HG03139 (cell line): ENCODE measurements around the gene PARD3.

Source experiments
- ATAC-seq: cut with Tn5 transposase; IDR thresholded peaks from one replicate; pipeline ENCODE4 v1.9.1; 2021; ENCODE audit not compliant: unreplicated experiment

Gene PARD3

DNA sequence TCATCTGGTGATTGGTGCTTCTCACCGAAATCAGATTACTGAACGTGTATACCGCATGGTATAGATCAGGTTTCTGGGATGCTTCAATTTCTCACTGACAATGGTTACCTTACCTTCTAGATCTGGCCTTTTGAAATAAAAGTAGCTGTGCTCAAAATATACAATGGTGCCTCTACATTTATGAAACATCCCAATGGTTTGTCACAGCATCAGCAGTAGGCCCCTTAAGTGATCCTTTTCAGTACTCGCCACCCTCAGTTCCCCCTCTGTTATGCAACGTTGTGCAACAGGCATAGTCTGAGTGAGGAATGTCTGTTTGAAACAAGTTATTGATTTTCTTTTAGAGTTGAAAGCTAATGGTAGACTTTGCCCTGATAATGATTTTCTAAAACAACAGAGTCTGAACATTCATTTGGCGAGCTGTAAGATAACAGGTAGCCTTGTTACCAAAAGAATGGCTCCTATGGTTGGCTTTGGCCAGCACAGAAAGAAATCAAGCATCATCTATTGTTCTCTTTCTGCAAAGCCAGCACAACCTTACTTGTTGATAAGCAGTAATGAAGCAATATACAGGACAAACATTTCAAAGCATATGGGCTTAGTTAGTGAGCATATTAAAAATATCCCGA is 693.9 kb downstream of the PARD3 start:
- no peak for ATAC-seq

GRCh38 chr10:34119456-34119855 is 695.6 kb downstream of the PARD3 start:
- no peak for ATAC-seq

GRCh38 chr10:34116681-34117271 is 698.3 kb downstream of the PARD3 start:
- no peak for ATAC-seq

GRCh38 chr10:34116220-34116641 is 698.9 kb downstream of the PARD3 start:
- no peak for ATAC-seq

DNA sequence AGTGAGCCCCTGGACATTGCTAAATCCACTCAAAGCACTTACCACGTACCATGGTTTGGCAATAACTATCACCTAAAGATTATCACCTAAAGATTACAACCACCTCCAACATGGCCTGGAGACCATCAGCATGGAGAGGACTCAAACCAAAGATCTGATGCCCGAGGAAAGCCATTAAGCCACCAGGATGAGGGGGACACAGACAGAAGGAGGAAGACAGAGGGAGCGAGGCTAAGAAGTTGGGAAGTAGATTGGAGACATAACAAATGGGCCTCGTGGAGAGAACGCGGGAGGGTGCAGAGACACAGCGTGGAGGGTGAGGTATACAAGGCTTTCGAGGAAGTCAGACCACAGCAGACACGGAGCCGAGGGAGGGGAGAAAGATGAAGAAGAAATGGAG is 700.2 kb downstream of the PARD3 start:
- ATAC-seq = no peak

- ATAC-seq = no peak
Measured at GRCh38 chr10:34113504-34114225, 701.4 kb downstream of the PARD3 start.

DNA sequence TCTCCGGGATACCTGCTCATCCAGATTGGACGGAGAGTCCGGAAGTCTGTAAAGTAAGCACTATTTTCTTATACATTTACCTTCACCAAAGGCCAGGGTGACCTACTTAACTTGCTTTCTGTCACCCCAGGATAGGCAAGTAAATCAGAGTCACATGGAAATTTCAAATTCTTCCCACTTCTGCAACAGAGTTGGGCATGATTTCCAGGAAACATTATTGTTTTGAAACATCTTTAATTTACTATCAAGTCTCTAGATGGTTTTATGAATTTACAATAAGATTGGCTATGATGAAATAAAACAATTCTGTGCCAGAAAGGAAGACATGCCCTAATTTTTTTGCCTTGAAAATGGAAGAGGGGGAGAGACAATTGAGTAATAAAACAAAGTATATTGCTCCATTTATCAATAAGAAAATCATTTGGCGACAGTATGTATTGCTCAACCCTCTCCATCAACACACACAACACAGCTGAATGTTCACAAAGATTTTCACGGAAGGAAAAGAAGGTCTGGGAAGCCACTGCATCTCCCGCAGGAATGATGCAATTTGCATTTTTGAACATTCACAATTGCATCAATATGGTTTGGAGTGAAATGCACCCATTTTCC is 702.8 kb downstream of the PARD3 start:
- ATAC-seq = no peak

DNA sequence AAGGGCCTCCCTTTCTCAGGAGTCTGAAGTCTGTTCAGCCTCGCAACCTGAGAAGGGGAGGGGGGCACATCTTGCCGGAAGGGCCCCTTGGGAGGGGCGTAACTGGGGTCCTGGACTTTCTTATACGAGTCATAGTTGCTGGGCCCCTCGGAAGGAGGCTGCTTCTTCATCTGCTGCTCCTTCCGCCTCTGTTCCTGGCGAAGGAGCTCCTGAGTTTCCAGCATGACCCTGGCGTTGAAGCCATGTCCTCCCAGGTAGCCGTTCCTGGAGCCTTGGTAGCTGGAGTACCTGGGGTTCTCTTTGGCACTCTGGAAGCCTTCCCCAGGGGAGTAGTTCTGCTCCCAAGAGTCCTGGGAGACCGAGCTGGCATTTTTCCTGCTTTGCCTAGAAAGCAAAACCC is 703.9 kb downstream of the PARD3 start:
- no peak for ATAC-seq

- no peak for ATAC-seq
Measured at GRCh38 chr10:34109952-34110702, 705.0 kb downstream of the PARD3 start.

DNA sequence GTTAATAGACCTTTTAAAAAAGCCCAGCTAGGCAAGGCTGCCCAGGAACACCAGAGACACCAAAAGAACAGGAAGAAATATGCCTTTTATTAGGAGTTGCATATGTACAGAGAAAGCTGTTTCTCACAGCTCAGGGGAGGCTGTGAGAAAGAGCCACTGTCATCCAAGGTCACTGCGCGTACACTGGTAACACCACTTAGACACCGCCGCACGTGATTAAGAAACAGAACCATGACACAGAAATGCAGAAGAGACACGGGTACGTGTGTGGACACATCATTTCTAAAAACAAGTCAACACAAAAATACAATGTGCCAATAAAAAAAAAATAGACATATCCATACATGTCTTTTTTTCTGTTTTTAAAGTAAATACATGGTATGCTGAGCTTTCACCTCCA is 705.6 kb downstream of the PARD3 start:
- no peak for ATAC-seq

- ATAC-seq = no peak
Measured at GRCh38 chr10:34107626-34108516, 707.2 kb downstream of the PARD3 start.

- ATAC-seq = no peak
Measured at GRCh38 chr10:34106356-34106885, 708.7 kb downstream of the PARD3 start.

DNA sequence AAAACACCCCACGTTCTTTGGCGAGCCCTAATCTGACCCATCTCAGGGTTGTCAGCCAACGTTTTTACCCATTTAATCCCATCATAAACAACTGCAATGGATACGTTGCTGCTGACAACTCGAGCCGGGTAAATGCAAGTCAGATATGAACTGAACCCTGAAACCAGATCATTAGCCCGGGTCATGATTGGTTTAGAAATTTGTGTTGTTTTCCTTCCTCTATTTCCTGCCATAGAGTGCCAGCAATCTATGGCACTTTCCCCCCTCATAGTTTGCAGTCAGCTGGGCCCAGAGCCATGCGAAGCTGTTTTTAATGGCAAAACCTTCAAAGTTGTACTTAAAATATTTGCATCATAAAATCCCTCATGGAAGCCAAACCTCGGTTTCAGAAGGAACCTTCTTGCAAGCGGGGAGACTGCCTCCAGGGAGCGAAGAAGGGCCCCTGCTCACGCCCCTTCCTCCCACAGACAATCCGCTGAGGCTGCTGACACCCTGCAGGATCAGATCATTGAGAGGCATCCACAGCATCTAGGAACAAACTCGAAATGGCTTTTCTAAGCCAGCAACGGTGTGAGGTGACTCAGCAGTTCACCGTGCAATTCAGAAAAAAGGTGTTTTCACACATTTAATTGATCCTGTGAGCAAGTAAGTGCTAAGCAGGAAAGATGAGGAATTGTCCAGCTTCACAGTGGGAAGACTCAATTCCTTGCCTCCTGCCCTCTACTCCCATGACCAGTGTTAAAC is 710.1 kb downstream of the PARD3 start:
- no peak for ATAC-seq

- no peak for ATAC-seq
Measured at GRCh38 chr10:34102893-34103506, 712.1 kb downstream of the PARD3 start.

DNA sequence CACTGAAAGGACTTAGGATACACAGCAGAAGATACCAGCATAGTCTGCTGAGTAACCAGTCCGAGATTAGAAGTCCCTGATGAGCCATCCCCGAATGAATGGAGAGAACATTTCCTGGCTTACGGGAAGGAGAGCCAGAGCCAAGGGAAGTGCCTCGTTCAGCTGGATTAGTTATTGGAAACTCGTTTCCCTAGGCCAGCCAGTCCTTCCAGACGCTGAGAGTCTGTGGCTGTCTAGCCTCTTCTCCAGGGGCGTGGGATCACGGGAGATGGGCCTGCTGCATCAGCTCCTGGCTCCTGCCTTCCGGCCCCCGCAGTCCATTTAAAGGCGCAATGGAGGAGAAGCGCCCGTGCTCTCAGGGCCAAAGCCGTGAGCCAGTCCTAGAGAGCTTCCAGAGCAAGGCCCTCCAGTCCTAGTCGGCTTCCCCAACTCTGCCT is 712.8 kb downstream of the PARD3 start:
- no peak for ATAC-seq

DNA sequence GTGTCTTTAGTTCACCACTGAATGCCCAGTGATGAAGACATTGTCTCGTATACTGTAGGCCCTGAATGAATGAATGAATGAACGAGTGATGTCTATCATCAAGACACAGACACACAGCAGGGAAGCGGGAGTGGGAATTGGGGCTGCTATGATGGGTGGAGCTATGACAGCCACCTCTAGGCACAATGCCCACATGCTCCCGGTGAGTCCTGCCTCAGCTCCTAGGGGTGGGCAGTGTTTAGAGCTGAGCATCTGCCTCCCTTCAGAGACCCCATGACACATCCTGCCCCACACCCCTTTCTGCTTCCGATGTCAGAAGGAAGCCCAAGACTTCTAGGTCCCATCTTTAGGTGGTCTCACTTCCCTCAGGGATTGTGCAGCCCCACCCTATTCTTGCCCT is 714.1 kb downstream of the PARD3 start:
- no peak for ATAC-seq

DNA sequence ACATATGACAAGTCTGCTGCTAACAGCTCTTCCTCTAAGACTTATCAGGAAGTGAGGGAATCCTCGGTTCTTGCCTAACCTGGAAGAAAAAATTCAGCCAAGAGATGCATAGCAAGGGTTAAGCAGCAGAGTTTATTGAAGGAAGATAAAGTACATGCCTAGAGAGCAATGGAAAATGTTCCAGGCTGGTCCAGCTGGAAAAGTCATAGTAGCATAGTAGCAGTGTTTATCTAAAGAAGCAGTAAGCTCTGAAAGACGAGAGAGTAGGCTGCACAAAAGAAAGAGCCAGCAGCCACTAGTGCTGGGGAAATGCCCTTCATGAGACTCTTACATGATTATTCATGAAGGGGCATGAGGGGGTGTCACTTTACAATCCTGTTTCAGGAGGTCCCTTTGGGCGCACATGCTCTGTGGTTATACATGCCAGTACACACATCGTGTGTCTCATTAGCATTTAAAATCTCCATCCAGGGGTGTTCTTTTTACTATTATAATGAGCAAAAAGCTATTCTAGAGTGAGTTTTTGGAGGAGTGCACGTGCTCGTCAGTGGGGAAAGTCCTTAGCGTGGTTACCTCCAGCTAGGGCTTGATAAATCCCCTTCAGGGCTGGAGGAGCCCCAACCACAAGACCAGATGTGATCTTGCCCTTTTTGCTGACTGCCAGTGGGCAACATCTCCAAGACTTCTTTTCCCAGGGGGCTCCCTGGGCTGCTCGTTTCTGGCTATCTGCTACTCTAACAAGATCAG is 716.1 kb downstream of the PARD3 start:
- ATAC-seq = no peak

- ATAC-seq = no peak
Measured at GRCh38 chr10:34097682-34098081, 717.4 kb downstream of the PARD3 start.
